NCI-H2227 treated with DMSO at 0.1 percent for 48 hours (cell line): ENCODE measurements around the gene AKAP10.
"Not testable (repeated sequence)": the region's sequence is repeated elsewhere in the genome, so short reads cannot be mapped to it uniquely, and the experiment has no call there.

Experiments
- DNase-seq: peaks from one replicate; lab custom pipeline; 2025; lab: John Stamatoyannopoulos, UW

The AKAP10 gene

DNA sequence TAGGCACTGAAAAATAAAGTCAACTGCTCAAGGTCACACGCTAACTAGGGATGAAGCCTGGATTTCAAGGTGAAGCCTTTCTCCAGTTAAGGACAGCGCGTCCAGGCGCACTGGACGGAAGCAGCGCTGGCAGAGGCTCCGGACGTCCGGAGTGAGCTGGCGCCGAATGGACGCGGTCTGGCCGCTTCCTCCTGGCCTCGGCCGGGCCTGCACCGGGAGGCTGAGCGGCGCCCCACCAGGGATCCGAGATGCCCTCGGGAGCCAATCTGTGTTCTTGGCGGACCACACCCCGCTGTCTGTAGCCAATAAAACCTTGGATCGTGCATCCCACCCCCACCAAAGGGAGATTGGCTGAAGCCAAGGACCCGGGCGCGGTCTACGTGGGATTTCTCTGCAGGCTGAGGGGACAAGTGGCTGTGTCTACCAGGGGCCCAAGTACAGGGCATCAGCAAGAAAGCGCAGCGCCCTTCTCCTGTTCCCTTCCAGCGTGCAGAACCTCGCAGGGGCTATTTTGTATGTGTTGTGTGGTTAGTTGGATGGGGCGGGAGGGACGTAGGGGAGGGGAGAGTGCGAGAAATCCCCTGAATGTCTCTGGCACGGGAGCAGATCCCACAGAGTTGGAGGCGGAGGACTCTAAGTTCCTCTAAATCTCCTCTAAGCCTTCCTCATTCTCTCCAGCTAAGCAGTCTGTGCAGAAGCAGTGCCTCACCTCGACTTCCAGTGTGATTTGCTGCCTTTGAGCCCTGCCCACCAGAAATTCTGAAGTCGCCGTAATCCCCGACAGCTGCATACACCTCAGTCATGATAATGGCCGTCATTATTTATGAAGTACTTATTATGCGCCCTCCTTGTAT lies 2.5 kb upstream of the AKAP10 start:
- DNase-seq = no peak

DNA sequence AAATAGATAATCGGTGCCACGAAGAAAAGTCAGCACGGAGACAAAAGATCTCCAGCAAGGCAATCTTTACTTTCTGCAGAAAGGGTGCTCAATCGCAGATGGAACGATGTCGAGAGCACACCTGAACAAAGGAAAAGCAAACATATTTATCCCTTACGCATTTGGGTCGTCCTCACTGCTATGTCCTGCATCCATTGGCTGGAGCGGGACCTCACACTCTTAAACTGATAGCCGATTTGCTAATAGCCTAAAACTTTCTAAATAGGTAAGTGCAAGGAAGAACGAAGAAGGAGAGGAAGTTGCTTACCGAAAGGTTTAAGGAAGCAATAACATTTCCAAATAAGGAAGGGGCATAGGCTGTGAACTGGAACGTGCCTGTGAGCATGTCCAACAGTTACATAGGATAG lies 1.2 kb upstream of the AKAP10 start:
- DNase-seq = no peak

DNA sequence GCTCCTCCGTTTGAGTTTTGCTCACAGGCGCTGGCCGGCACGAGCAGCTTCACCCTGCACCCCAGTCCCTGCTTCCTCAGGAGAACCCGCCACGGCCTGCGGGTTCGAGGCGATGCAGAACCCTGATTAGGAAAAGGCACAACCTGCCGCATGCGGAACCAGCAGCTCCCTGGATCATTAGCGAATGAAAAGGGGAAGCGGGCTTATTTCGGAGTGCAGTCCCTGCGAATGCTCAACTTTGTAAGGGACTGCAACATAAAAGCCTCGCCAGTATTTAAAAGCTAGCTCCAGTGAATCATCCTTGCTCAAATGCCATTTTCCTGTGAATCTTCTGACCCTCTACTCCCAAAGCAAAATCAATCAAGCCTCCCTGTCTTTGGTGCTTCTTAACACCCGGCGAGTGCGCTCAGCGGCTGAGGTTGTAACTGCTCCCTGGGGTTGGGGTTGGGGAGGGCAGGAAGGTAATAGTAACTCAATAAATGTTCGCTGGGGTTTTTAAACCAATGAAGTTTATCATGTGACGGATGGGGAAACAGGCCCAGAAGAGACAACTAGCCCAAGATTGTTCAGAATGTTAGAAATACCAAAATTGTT lies 678 bp upstream of the AKAP10 start:
- DNase-seq = no peak

DNA sequence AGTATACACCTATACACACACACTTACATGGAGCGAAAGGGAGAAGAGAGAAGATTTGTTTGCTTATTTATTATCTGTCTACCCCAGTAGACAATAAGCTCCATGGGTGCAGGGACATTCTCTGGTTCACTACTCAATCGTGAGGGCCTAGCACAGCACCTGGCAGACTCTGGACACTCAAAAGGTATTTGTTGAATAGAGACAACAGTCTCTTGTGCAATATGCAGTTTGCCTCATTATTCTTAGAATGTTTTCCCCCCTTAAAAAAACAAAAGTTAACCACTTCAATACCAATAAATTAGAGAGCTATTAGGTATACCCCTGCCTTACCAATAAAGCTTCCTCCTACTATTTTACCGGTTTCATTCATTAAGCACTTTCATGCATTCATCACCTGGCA lies 2.0 kb downstream of the AKAP10 start:
- no peak for DNase-seq

DNA sequence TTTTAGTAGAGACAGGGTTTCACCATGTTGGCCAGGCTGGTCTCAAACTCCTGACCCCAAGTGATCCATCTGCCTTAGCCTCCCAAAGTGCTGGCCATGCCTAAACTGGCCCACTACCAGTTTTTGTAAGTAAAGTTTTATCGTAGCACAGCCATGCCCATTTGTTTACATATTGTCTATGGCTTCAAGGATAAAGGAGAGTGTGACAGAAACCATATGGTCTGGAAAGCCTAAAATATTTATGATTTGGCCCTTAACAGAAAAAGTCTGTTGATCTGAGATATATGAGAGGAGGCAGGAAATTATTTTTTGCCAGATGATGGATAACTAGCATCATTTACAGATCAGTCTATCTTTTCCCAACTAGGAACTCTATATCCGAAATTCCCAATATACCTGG lies 4.5 kb downstream of the AKAP10 start:
- no peak for DNase-seq

DNA sequence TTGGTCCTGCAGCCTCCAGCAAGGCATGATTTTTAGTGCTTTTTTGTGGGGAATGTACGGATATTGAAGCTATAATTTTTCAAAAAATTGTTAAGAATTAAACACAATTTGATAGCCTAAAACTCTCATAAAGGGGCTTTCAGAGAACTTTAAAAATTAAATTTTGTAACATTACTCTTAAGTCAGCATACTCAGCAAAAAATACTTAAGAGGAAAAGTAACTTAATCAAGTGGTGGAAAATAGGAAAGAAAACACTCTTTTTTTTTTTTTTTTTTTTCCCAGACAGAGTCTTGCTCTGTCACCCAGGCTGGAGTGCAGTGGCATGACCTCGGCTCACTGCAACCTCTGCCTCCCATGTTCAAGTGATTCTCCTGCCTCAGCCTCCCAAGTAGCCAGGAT lies 14.7 kb downstream of the AKAP10 start:
- not testable (repeated sequence) for DNase-seq

DNA sequence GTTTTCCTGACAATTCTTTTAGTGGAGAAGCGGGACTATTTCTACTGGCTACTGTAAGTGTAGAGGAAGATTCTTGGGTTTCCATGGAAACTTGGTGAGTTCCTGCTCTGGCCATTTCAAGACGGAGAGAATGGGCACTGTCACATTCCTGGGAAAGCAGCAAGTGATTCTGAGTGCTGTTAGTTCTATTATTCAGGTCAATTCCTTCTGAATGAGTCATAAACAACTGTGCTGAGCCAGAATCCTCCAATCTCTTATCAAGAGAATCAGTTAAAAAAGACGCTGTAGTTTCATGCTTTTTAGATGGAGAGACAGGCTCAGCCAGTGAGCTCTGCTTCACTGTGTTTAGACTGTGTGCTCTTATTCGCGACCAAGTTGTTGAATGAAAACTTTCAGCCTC lies 19.6 kb downstream of the AKAP10 start:
- no peak for DNase-seq

DNA sequence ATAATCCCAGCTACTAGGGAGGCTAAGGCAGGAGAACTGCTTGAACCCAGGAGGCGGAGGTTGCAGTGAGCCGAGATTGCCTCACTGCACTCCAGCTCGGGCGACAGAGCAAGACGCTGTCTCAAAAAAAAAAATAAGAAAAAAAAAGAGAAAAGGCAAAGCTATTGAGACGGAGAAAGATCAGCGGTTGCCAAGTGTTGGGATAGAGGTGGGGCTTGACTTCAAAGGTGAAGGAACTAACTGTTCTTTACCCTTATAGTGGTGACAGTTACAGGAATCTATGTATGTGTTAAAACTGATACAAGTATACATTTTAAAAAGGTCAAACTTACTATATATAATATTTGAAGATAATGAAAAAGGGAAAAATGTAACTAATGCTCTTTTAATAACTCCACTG lies 22.5 kb downstream of the AKAP10 start:
- no peak for DNase-seq

DNA sequence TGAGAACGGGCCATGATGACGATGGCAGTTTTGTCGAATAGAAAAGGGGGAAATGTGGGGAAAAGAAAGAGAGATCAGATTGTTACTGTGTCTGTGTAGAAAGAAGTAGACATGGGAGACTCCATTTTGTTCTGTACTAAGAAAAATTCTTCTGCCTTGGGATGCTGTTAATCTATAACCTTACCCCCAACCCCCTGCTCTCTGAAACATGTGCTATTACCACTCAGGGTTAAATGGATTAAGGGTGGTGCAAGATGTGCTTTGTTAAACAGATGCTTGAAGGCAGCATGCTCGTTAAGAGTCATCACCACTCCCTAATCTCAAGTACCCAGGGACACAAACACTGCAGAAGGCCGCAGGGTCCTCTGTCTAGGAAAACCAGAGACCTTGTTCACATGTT lies 26.2 kb downstream of the AKAP10 start:
- not testable (repeated sequence) for DNase-seq

DNA sequence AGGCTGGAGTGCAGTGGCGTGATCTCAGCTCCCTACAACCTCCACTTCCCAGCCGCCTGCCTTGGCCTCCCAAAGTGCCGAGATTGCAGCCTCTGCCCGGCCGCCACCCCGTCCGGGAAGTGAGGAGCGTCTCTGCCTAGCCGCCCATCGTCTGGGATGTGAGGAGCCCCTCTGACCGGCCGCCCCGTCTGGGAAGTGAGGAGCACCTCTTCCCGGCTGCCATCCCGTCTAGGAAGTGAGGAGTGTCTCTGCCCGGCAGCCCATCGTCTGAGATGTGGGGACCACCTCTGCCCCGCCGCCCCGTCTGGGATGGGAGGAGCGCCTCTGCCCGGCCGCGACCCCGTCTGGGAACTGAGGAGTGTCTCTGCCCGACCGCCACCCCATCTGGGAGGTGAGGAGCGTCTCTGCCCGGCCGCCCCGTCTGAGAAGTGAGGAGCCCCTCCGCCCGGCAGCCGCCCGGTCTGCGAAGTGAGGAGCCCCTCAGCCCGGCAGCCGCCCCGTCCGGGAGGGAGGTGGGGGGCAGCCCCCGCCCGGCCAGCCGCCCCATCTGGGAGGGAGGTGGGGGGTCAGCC lies 26.9 kb downstream of the AKAP10 start:
- not testable (repeated sequence) for DNase-seq

DNA sequence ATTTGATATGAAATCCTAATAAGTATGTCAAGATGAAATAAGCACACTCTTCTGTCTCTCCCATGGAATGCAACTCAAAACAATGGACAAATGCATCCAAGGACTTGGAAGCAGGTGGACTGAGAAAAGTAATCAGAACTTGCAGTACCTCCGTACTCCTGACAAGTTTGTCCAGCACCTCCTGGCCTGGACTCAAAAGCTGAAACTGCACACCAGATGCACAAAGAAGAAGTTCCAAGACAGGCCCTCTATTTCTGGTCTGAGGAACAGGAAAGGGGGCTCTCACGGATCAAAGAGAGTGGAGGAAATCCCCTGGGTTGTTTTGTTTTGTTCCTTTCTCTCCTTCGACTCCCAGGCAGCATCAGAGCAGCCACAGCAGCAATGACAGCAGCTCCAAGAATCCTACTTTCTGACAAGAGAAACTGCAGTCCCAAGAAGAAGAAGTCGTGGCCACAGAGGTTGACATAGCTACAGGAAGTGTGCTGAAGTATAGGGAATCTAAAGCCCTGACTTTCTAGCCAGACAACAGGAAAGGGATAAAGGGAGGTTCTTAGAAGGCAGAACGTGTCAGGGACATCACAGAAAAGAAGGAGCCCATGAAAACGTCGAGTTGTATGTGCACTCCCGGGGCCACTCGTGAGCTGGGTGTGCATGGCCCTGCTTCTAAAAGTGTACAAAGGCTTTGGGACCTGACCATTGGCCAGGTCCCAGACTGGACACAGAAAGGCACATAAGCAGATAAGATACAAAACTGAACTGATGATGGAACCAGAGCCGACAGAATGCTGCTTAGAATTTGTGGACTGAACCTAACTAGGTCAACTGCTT lies 29.3 kb downstream of the AKAP10 start:
- no peak for DNase-seq

DNA sequence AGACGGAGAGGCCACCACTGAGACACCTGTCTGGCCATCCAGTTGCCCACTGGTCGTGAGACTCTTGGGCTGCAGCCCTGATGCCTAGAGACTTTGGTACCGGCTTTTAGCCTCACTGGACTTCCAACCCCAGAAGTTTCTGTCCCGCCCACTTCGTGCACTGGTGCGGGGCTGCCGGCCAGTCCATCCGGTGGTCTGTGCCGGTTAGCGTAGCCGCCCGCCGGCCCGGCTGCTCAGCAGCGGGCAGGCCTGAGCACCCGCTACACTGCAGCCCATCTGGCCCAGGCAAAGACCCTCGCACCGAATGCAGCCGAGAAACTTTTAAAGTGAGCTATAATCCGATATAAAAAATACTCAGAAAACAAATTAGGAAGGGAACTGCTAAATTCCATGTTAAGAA lies 30.7 kb downstream of the AKAP10 start:
- no peak for DNase-seq

DNA sequence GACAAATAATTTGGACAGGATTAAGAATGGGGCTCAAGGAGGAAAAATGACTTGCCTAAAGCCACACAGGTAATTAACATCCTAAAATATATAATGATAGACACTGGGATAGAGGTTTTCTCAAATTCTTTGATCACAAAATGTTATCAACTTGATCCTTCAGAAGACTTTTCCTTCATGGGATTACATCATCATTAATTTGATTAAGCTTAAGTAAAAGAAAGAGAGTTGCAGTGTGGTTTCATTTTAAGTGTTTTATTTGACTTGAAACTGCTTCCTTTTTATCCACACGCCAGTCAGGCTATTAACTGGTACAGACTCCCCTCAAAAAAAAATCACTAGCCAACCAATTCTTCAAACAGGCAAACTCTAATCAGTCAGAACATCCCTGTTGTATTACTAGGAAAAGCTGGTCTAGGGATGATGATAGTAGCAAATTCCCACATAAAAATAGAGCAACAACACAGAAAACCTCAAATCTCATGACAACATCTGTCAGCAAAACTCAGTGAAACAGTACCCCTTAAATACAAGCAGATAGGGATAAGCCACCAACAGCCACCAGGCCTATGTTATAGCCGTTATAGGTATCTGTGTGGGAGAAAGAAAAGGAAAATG lies 32.5 kb downstream of the AKAP10 start:
- no peak for DNase-seq

DNA sequence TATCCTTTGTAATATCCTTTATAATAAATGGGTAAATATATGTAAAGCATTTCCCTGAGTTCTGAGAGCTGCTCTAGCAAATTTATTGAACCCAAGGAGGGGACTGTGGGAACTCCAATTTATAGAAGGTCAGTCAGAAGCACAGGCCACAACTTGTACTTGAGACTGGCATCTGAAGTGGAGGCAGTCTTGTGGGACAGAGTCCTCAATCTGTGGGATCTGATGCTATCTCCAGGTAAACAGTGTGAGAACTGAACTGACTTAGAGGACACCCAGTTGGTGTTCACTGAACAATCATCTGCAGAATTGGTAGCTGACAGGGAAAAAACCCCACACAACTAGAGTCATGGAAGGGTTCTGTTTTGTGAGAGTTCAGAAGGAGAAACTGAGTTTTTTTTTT lies 34.0 kb downstream of the AKAP10 start:
- no peak for DNase-seq

DNA sequence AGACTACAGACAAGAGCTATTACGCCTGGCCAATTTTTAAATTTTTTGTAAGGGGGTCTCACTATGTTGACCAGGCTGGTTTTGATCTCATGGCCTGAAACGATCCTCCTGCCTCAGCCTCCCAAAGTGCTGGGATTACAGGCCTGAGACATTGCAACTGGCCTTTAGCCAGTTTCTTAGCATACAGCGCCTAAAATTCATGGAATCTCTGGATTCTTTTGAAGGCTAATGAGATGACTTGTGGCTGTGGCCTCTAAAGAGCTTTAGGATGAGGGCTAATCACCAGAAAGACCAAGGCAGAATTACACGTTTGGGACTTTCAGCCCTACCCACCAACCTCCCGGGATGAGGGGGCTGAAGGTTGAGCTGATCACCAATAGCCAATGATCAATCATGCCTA lies 34.6 kb downstream of the AKAP10 start:
- no peak for DNase-seq

DNA sequence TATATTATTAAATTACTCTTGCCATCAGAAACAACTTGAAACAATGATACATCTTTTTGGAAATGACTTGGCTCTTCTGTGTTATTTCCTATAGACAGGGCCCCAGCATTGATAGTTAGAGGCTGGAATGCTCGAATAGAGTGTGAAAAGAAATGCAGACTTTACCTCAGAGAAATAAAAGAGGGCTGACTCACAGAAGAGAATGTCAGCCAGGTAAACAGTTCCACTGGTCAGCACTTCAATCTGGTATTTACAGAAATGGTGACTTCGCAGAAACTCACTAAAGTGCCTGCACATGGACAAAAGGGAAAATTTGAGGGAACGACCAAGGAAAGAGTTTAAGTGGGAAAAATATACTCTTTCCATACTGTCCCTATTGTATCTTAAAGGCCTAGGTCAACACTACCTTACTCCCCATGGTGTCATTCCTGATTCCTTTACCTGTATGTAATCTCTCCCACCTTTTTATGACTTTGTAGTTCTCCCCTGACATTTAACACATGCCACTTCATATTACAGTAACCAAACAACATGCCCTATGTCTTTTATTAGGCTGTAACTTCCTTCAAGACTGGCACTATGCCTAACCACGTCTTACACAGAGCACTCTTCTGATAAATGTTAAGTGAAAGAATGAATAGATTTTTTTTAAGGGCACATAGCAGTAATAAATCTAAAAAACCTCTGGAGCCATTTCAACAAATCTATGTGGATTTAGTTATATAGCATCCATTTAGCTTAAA lies 36.7 kb downstream of the AKAP10 start:
- no peak for DNase-seq

DNA sequence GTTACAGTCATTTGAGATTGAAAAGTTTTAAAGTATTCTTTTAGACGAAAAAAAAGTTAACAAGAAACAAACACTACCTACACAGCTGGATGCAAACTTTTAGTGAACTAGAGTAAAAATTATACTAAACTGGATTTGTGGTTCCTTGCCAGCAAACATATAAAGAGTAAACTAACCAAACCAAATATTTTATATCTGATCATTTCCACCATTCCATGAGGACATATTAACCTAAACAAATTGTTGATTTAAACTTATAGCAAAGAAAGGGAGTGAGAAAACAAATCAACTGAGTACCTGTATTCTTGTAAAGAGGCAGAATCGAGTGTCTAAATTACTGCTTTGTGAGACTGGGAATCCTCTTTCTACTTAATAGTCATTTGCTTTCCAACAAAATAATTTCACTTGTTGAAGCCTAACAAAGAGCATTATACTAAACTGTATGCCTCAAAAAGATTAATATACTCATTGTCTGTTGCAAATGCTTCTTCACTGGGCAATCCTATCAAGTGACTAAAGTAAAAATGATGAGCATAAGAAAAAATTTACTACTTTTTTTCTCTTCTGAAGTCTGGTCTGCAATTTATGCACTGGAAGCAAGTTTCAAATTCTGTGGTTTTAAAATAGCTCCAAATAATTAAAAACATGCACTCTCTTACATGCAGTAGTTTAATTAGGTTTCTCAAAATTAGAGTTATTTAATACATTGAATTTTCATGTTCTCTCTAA lies 37.5 kb downstream of the AKAP10 start:
- no peak for DNase-seq

DNA sequence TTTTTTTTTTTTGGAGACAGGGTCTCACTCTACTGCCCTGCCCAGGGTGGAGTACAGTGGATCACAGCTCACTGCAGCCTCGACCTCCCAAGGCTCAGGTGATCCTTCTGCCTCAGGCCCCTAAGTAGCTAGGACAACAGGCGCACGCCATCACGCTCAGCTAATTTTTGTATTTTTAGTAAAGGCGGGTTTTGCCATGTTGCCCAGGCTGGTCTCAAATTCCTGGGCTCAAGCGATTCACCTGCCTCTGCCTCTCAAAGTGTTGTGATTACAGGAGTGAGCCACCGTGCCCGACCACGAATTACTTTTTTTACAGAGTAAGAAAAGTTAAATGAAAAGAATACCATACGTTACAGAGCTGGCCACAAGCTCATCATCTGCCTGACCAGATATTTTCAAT lies 38.9 kb downstream of the AKAP10 start:
- DNase-seq = no peak

DNA sequence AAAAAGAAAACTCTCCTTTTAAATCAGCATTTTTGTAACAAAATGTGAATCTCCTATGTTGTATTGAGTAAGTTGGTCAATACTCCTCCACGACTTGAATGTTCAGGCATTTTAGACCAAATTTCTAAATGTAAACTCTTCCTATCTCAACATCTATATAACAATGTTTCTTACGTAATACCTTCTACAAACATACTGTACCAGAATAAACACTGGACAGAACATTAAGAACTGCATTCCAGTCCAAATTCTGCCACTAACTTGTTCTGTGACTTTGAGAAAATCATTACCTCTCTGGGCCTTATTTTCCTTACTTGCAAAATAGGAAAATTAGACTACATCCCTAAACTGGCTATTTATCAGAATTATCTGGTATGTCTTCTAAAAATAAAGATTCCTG lies 40.1 kb downstream of the AKAP10 start:
- no peak for DNase-seq

DNA sequence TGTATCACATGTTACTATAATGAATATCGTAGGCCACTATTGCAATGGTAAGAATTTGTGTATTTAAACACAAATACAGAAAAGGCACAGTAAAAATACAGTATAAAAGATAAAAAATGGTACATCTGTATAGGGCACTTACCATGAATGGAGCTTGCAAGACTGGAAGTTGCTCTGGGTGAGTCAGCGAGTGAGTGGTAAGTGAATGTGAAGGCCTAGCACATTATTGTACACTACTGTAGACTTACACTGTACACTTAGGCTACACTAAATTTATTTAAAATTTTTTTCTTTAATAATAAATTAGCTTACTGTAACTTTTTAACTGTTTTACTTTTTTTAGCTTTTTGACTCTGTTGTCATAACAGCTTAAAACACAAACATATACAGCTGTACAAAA lies 42.5 kb downstream of the AKAP10 start:
- no peak for DNase-seq

DNA sequence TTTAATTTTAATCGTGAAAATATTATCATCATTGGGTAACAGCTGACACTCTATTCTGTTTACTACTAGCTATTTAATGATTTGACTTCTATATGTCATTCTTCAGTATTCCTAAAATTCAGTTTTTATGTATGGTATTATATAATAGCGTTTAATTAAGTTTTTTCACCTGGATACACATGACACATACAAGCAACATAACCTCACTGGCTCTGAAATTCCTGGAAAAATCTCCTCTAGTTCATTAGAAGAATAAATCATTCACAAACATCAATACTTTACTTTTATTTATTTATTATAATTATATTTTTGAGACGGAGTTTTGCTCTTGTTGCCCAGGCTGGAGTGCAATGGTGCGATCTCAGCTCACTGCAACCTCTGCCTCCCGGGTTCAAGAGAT lies 44.0 kb downstream of the AKAP10 start:
- DNase-seq = no peak
